Activated naive CD4-positive, alpha-beta T cell treated with anti-CD3 and anti-CD28 coated beads, Interleukin-2, amount 10 ng/mL, durations not matched to agents 7 days and 5 days (primary cell): ENCODE results near the gene SMIM5.

Experiments
- CTCF ChIA-PET: fragments of 350-600 bp; sonication (Branson Sonifier 250); formaldehyde crosslinking; loops from one replicate; lab custom pipeline; 2021; ENCODE audit warnings: antibody characterized with exemption; lab: Charles Lee
- DNase-seq: peaks from one replicate; pipeline ENCODE4 v3.0.0-alpha.2; 2020
- H3K27ac Mint-ChIP-seq: one replicate; pipeline ENCODE4 v1.8.0; 2021; ENCODE audit warnings: mild to moderate bottlenecking, moderate library complexity, mixed read lengths
- H3K27me3 Mint-ChIP-seq: one replicate; pipeline ENCODE4 v1.8.0; 2021; ENCODE audit warnings: mild to moderate bottlenecking, mixed read lengths
- H3K36me3 Mint-ChIP-seq: one replicate; pipeline ENCODE4 v1.8.0; 2021; ENCODE audit warnings: mixed read lengths
- H3K4me1 Mint-ChIP-seq: one replicate; pipeline ENCODE4 v1.8.0; 2021; ENCODE audit warnings: mixed read lengths
- H3K4me3 Mint-ChIP-seq: one replicate; pipeline ENCODE4 v1.8.0; 2021; ENCODE audit warnings: mild to moderate bottlenecking, moderate library complexity, mixed read lengths
- H3K9me3 Mint-ChIP-seq: one replicate; pipeline ENCODE4 v1.8.0; 2021; ENCODE audit warnings: mixed read lengths

Gene SMIM5

GRCh38 chr17:75624714-75625345 is 8.4 kb upstream of the SMIM5 start:
- CTCF ChIA-PET: interaction anchor here (0.7 to 18.1 kb wide), 7 partner anchors 10 to 169 kb away, joined by 3 to 380 read pairs (median 7); partner anchors contain the start of gene SMIM5
- H3K27ac Mint-ChIP-seq: no peak overlapping the region

DNA sequence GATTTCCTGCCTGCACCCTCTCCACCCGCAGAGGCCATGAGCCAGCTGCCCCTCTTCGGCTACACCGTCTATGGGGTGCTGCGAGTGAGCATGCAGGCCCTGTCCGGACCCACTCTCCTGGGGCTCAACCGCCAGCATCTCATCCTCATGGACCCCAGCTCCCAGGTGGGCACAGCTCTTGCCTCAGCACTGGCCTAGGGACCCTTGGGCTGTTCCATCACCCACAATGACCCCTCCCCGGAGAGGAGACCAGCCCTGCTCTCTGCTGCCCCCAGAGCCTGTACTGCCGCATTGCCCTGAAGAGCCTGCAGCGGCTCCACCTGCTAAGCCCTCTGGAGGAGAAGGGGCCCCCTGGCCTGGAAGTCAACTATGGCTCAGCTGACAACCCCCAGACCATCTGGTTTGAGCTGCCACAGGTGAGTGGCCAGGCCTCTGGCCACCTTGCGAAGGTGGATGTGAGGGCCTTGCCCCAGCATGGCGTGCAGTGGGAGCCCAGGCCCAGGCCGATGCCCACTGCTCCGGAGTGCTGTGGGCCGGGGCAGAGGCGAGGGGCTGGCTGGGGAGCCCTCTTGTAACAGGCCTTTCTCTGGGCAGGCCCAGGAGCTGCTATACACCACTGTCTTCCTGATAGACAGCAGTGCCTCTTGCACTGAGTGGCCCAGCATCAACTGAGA is 7.3 kb upstream of the SMIM5 start:
- CTCF ChIA-PET: interaction anchor here (1.1 to 18.1 kb wide), 7 partner anchors 9 to 123 kb away, joined by 3 to 380 read pairs (median 7); partner anchors contain the start of gene SMIM5
- H3K27ac Mint-ChIP-seq: no peak overlapping the region
- H3K36me3 Mint-ChIP-seq: no peaks in the 10 kb centered on the region
- no peaks in the 10 kb centered on the region for H3K4me1 Mint-ChIP-seq
- peak; percentile 52 for DNase-seq
- no peaks in the 10 kb centered on the region for H3K9me3 Mint-ChIP-seq
- H3K27me3 Mint-ChIP-seq: no peaks in the 10 kb centered on the region
- no peak overlapping the region for H3K4me3 Mint-ChIP-seq

More at GRCh38 chr17:75624714-75625345, 8.4 kb upstream of the SMIM5 start:
- H3K4me3 Mint-ChIP-seq: no peak overlapping the region
- no peaks in the 10 kb centered on the region for H3K36me3 Mint-ChIP-seq
- H3K9me3 Mint-ChIP-seq: no peaks in the 10 kb centered on the region
- H3K4me1 Mint-ChIP-seq: no peaks in the 10 kb centered on the region
- no peak for DNase-seq
- H3K27me3 Mint-ChIP-seq: no peaks in the 10 kb centered on the region

DNA sequence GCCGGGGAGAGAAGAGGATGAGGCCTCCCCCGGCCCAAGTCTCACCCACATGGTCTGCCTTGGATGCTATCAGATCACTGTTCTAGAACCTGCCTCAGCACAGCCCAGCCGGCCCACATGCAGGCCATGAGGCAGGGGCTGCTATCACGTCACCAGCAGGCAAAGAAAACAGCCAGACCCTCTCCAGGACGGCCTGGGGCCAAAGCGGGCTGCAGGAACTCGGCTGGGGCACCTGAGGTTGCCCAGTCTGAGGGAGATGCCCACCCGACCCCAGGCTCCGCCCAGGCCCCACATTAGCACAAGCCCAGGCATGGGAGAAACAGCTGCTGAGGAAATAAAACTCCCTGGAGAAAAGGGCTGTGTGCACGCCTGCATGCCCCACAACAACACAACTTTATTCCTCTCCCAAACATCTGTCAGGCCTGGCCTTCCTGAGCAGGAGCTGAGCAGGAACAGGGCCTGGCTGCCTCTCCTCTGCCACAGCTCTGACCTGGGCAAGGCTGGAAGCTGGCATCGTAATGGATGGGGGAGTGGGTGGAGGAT is 6.7 kb upstream of the SMIM5 start:
- DNase-seq: no peak
- no peaks in the 10 kb centered on the region for H3K4me1 Mint-ChIP-seq
- H3K36me3 Mint-ChIP-seq: no peaks in the 10 kb centered on the region
- no peak overlapping the region for H3K27ac Mint-ChIP-seq
- H3K9me3 Mint-ChIP-seq: no peaks in the 10 kb centered on the region
- CTCF ChIA-PET: interaction anchor here (1.1 to 18.1 kb wide), 3 partner anchors 10 to 123 kb away, joined by 3 to 380 read pairs (median 7); no protein-coding TSS in a partner anchor
- no peaks in the 10 kb centered on the region for H3K27me3 Mint-ChIP-seq
- H3K4me3 Mint-ChIP-seq: no peak overlapping the region

- CTCF ChIA-PET: interaction anchor here (0.9 to 18.1 kb wide), 4 partner anchors 11 to 122 kb away, joined by 3 to 380 read pairs (median 5); no protein-coding TSS in a partner anchor
- DNase-seq: no peak
- no peaks in the 10 kb centered on the region for H3K27me3 Mint-ChIP-seq
- H3K27ac Mint-ChIP-seq: peak overlapping the region; percentile 28
- H3K4me3 Mint-ChIP-seq: no peak overlapping the region
- no peaks in the 10 kb centered on the region for H3K4me1 Mint-ChIP-seq
- no peaks in the 10 kb centered on the region for H3K36me3 Mint-ChIP-seq
- no peaks in the 10 kb centered on the region for H3K9me3 Mint-ChIP-seq
Measured at GRCh38 chr17:75627094-75627493, 6.1 kb upstream of the SMIM5 start.

DNA sequence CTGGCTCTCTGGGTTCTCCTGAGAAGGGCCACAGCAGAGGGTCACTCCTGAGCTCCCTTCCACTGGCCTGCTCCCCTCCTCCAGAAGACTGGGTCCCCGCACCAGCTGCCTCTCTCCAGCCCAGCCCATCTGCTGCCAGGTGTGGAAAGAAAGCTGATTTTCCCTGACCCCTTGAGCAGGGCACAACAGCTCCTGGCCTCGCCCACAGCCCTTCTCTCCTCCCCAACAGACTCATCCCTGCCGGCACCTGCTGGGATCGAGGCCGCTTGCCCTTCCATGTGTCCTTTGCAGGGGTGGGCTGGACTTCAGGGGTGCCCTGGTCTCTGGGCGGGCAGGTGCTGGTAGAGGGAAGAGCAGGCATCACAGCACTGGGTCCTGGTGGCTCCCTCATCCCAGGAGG is 4.8 kb upstream of the SMIM5 start:
- DNase-seq: no peak
- Mint-ChIP-seq H3K27me3 (no peaks in the 10 kb centered on the region), H3K36me3 (no peaks in the 10 kb centered on the region), H3K27ac (peak overlapping the region; percentile 80), H3K9me3 (no peaks in the 10 kb centered on the region), H3K4me1 (no peaks in the 10 kb centered on the region), H3K4me3 (no peak overlapping the region)
- CTCF ChIA-PET: interaction anchor here (0.7 to 18.1 kb wide), 5 partner anchors 10 to 121 kb away, joined by 3 to 380 read pairs (median 8); a partner anchor contains a TSS

DNA sequence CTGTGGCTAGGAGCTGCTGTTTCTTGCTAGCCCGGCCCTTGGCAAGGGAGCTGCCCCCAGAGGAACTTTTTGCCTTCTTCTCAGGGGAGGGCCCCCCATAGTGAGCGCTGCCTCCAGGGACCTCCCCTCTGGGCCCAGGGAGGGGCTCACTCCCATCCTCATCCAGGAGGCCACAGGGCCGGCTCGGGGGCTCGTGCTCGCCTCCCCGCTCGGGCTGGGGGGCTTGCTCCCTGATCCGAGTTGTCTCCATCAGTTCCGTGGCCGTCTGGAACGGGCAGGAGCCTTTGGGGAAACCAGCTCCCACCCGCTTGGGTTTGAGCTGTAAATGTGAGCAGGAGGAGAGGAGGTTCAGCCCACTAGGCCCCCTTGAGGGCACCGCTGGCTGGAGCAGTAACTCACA is 4.1 kb upstream of the SMIM5 start:
- CTCF ChIA-PET: interaction anchor here (1.5 to 18.1 kb wide), 6 partner anchors 8 to 120 kb away, joined by 4 to 380 read pairs (median 8); a partner anchor contains a TSS
- Mint-ChIP-seq H3K4me1 (no peaks in the 10 kb centered on the region), H3K4me3 (no peak overlapping the region), H3K9me3 (no peaks in the 10 kb centered on the region), H3K27ac (no peak overlapping the region), H3K27me3 (no peaks in the 10 kb centered on the region), H3K36me3 (no peaks in the 10 kb centered on the region)
- no peak for DNase-seq

GRCh38 chr17:75630071-75630917 is 2.9 kb upstream of the SMIM5 start:
- Mint-ChIP-seq H3K36me3 (no peaks in the 10 kb centered on the region), H3K4me1 (no peaks in the 10 kb centered on the region), H3K4me3 (no peak overlapping the region), H3K9me3 (no peaks in the 10 kb centered on the region), H3K27me3 (no peaks in the 10 kb centered on the region), H3K27ac (no peak overlapping the region)
- CTCF ChIA-PET: interaction anchor here (0.6 to 18.1 kb wide), 9 partner anchors 8 to 119 kb away, joined by 3 to 380 read pairs (median 8); a partner anchor contains a TSS
- no peak for DNase-seq

DNA sequence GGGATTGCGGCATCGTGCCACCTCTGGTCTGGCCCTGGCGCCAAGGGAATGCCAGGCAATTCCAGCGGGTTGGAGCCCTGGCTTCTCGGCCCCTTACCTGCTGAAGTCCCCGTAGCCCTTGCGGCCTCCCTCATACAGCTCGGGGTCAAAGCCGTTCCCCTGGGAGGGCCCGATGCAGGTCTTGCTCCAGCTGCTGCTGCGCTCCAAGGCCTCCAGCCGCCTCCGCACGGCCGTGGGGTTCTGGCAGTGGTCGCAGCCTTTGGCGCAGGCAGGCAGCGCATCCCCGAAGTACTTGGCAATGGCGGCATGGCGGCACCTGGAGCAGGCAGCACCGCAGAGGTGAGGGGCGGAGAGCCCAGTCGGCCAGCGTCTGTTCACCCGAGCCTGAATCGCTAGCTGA is 1.9 kb upstream of the SMIM5 start:
- Mint-ChIP-seq H3K36me3 (no peaks in the 10 kb centered on the region), H3K27me3 (no peaks in the 10 kb centered on the region), H3K27ac (no peak overlapping the region), H3K4me1 (no peaks in the 10 kb centered on the region), H3K4me3 (no peak overlapping the region), H3K9me3 (no peaks in the 10 kb centered on the region)
- DNase-seq: no peak
- CTCF ChIA-PET: interaction anchor here (2.5 to 18.1 kb wide), 4 partner anchors 10 to 118 kb away, joined by 7 to 380 read pairs (median 90); a partner anchor contains a TSS

DNA sequence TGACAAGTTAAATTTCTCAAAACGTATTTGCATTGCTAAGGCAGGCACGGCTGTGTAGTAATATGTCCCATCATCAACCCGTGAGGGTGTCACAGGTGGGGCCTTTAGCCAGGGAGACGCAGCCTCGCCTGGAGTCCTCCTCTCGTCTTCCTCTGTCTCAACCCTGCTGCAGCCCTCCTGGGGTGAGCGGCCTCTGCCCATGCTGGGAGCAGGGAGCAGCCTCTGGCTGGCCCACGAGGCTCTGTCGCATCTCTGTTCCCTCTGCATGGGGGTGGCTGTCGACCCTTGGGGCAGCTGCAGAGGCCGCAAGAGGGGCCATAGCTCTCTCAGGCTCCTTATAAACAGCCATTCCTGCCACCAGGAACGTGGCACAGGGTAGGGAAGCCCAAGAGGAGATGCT is 806 bp upstream of the SMIM5 start:
- Mint-ChIP-seq H3K27ac (no peak overlapping the region), H3K4me3 (no peak overlapping the region), H3K27me3 (no peaks in the 10 kb centered on the region), H3K36me3 (no peaks in the 10 kb centered on the region), H3K4me1 (no peaks in the 10 kb centered on the region), H3K9me3 (no peaks in the 10 kb centered on the region)
- no peak for DNase-seq
- CTCF ChIA-PET: interaction anchor here (0.6 to 18.1 kb wide), 40 partner anchors 8 to 363 kb away, joined by 3 to 380 read pairs (median 5); partner anchors contain the start of genes GALK1, RECQL5, SAP30BP and TSEN54

GRCh38 chr17:75633486-75634375 is 497 bp downstream of the SMIM5 start:
- peak; percentile 80 for DNase-seq
- Mint-ChIP-seq H3K4me3 (no peak overlapping the region), H3K9me3 (no peaks in the 10 kb centered on the region), H3K4me1 (no peaks in the 10 kb centered on the region), H3K27ac (no peak overlapping the region), H3K36me3 (no peaks in the 10 kb centered on the region), H3K27me3 (no peaks in the 10 kb centered on the region)
- CTCF ChIA-PET: interaction anchor here (0.5 to 18.1 kb wide), 51 partner anchors 9 to 633 kb away, joined by 3 to 380 read pairs (median 4); partner anchors contain the start of genes ITGB4, RECQL5, SAP30BP and TSEN54

- no peak overlapping the region for H3K4me3 Mint-ChIP-seq
- no peaks in the 10 kb centered on the region for H3K27me3 Mint-ChIP-seq
- H3K9me3 Mint-ChIP-seq: no peaks in the 10 kb centered on the region
- CTCF ChIA-PET: interaction anchor here (0.5 to 18.1 kb wide), 26 partner anchors 10 to 423 kb away, joined by 3 to 380 read pairs (median 5); partner anchors contain the start of genes ITGB4 and TSEN54
- no peaks in the 10 kb centered on the region for H3K36me3 Mint-ChIP-seq
- no peak for DNase-seq
- no peak overlapping the region for H3K27ac Mint-ChIP-seq
- no peaks in the 10 kb centered on the region for H3K4me1 Mint-ChIP-seq
Measured at GRCh38 chr17:75634376-75634740, 1.1 kb downstream of the SMIM5 start.

GRCh38 chr17:75634754-75635609 is 1.7 kb downstream of the SMIM5 start:
- Mint-ChIP-seq H3K27ac (no peak overlapping the region), H3K9me3 (no peaks in the 10 kb centered on the region), H3K4me1 (no peaks in the 10 kb centered on the region), H3K27me3 (no peaks in the 10 kb centered on the region), H3K4me3 (no peak overlapping the region), H3K36me3 (no peaks in the 10 kb centered on the region)
- no peak for DNase-seq
- CTCF ChIA-PET: interaction anchor here (0.6 to 18.1 kb wide), 8 partner anchors 9 to 114 kb away, joined by 3 to 380 read pairs (median 20); partner anchors contain the start of gene ITGB4
